Endothelial cell of umbilical vein (primary cell): ENCODE results near the gene SLC25A45. TPM values are rescaled to one million over a fixed set of nuclear protein-coding genes. Genes with fewer than 3 reads are reported as not detected.

Experiments
- BruUV-seq: library from RNA; stranded (reverse); fragments of 400-500 nt; replicated peaks from 2 replicates; lab custom pipeline; 2021; lab: Mats Ljungman, UMichigan
- CTCF ChIA-PET: fragments of 300-600, 350-600 bp; sonication (Branson Sonifier 250); formaldehyde crosslinking; loops from one replicate; lab custom pipeline; 2021; ENCODE audit warnings: antibody characterized with exemption, inconsistent platforms; lab: Charles Lee
- POLR2A ChIA-PET: fragments of 300-600, 350-600 bp; sonication (Branson Sonifier 250); formaldehyde crosslinking; loops from one replicate; lab custom pipeline; 2021; ENCODE audit warnings: antibody characterized with exemption, inconsistent platforms; lab: Charles Lee
- DNase-seq: peaks from one replicate; pipeline ENCODE4 v3.0.0-alpha.2; 2011; ENCODE audit warnings: low read depth, low spot score
- FAIRE-seq: peaks from 2 replicates; lab custom pipeline; 2011; peaks lifted over from hg19 to GRCh38; lab: Jason Lieb, UNC
- H2AFZ ChIP-seq: 2 replicates; pipeline ENCODE4 v1.6.0; 2012; ENCODE audit warnings: low read depth, low read length, control low read depth, inconsistent platforms
- H3K27ac ChIP-seq: 2 replicates; pipeline ENCODE4 v1.5.1; 2011; ENCODE audit warnings: low read depth, mild to moderate bottlenecking, control low read depth, low read length, moderate library complexity; ENCODE audit not compliant: insufficient read depth
- H3K27me3 ChIP-seq, 2 experiments: 2 replicates each; pipeline versions ENCODE4 v1.6.0 to v1.6.1; 2011; ENCODE audit warnings: low read length in 2 of 2, mixed read lengths in 1 of 2; ENCODE audit not compliant: control insufficient read depth in 2 of 2, insufficient read depth in 2 of 2
- H3K36me3 ChIP-seq, 2 experiments: 2 replicates in 1 of 2; 3 replicates in 1 of 2; pipeline ENCODE4 v1.5.1; 2011; ENCODE audit warnings: low read length in 2 of 2, mild to moderate bottlenecking in 1 of 2, moderate library complexity in 1 of 2; ENCODE audit not compliant: control insufficient read depth in 2 of 2, insufficient read depth in 2 of 2; ENCODE audit errors: extremely low read depth in 1 of 2
- H3K4me1 ChIP-seq: 3 replicates; pipeline ENCODE4 v1.5.1; 2011; ENCODE audit warnings: mild to moderate bottlenecking, low read length; ENCODE audit not compliant: control insufficient read depth, insufficient read depth; ENCODE audit errors: extremely low read depth
- H3K4me2 ChIP-seq: 2 replicates; pipeline ENCODE4 v1.6.1; 2011; ENCODE audit warnings: low read length, control low read depth, mixed read lengths; ENCODE audit not compliant: insufficient read depth
- H3K4me3 ChIP-seq, 3 experiments: fragments of 200-600 bp in 1 of 3; sonication (generic), shearing (Covaris generic) in 1 of 3; replicated peaks in 1 of 3; 2 replicates each; pipeline ENCODE4 v1.5.1; 2011 to 2016; ENCODE audit warnings: control low read depth in 3 of 3, low read length in 3 of 3, mild to moderate bottlenecking in 2 of 3, inconsistent platforms in 1 of 3, low read depth in 1 of 3, moderate library complexity in 1 of 3; ENCODE audit not compliant: insufficient read depth in 1 of 3
- H3K79me2 ChIP-seq: 2 replicates; pipeline ENCODE4 v1.6.0; 2012; ENCODE audit warnings: low read length, inconsistent platforms; ENCODE audit not compliant: control insufficient read depth, insufficient read depth
- H3K9ac ChIP-seq: replicated peaks from 2 replicates; pipeline ENCODE3; 2011; ENCODE audit warnings: low read length, control low read depth; ENCODE audit not compliant: insufficient read depth; ENCODE audit errors: extremely low read depth
- H3K9me1 ChIP-seq: replicated peaks from 3 replicates; pipeline ENCODE4 v1.6.0; 2011; ENCODE audit warnings: mild to moderate bottlenecking, low read length; ENCODE audit not compliant: control insufficient read depth, insufficient read depth; ENCODE audit errors: extremely low read depth
- H3K9me3 ChIP-seq: replicated peaks from 2 replicates; pipeline ENCODE4 v1.5.1; 2012; ENCODE audit warnings: low read length, inconsistent platforms; ENCODE audit not compliant: control insufficient read depth, insufficient read depth
- H4K20me1 ChIP-seq: replicated peaks from 2 replicates; pipeline ENCODE3; 2011; ENCODE audit warnings: mild to moderate bottlenecking, low read length; ENCODE audit not compliant: control insufficient read depth, insufficient read depth; ENCODE audit errors: extremely low read depth
- EZH2 ChIP-seq: IDR thresholded peaks from 2 replicates; pipeline ENCODE4 v1.6.1; 2012; ENCODE audit warnings: borderline replicate concordance, low read depth, mild to moderate bottlenecking, moderate library complexity, low read length, inconsistent platforms; ENCODE audit not compliant: severe bottlenecking
- FOS ChIP-seq: IDR thresholded peaks from 2 replicates; pipeline ENCODE4 v1.6.1; 2011; ENCODE audit warnings: mild to moderate bottlenecking, low read length, moderate library complexity, borderline replicate concordance; ENCODE audit not compliant: insufficient read depth
- GATA2 ChIP-seq: IDR thresholded peaks from 2 replicates; pipeline ENCODE4 v1.7.0; 2011; ENCODE audit warnings: low read depth, mild to moderate bottlenecking, moderate library complexity, mixed read lengths, low read length; ENCODE audit not compliant: insufficient read length, insufficient read depth
- JUN ChIP-seq: IDR thresholded peaks from 2 replicates; pipeline ENCODE4 v1.6.1; 2011; ENCODE audit warnings: borderline replicate concordance, low read depth; ENCODE audit not compliant: insufficient read length, insufficient read depth
- MYC ChIP-seq: IDR thresholded peaks from one replicate; pipeline ENCODE4 v1.6.1; 2011; ENCODE audit warnings: mild to moderate bottlenecking, low read depth, low read length
- POLR2A ChIP-seq: IDR thresholded peaks from 2 replicates; pipeline ENCODE4 v1.6.1; 2012; ENCODE audit warnings: low read depth, mild to moderate bottlenecking, control low read depth, low read length
- POLR2AphosphoS5 ChIP-seq: IDR thresholded peaks from 2 replicates; pipeline ENCODE4 v1.6.1; 2012; ENCODE audit warnings: low read depth, mild to moderate bottlenecking, control low read depth, low read length, moderate library complexity; ENCODE audit not compliant: insufficient read depth
- dilution Hi-C: fragments of 300-500 bp; cut with MboI; formaldehyde crosslinking; loops from one replicate; pipeline ENCODE4 v1.15.0; 2019; ENCODE audit warnings: low sequenced_read_pairs; ENCODE audit not compliant: extremely low pct_ligation_motif_present
- intact Hi-C: fragments of 100-400 bp; cut with micrococcal nuclease; formaldehyde crosslinking; loops from one replicate; pipeline ENCODE4 v1.10.0; 2022
- polyA plus RNA-seq, 4 experiments: library from polyadenylated mRNA; depleted of rRNA in 3 of 4; stranded (reverse) in 3 of 4; unstranded in 1 of 4; fragments of >200 nt; gene quantifications; 2 replicates each; pipeline versions ENCODE4 v1.2.1 to v1.2.3, GENCODE V29; 2011 to 2012; ENCODE audit warnings: missing spikeins in 1 of 4
- total RNA-seq: library from RNA; stranded (reverse); gene quantifications from 2 replicates; pipeline ENCODE4 v1.2.3, GENCODE V29; 2021
- TF ChIP-seq, protein P1 (sequence below): IDR thresholded peaks from 2 replicates; pipeline ENCODE4 v1.6.1; 2011; ENCODE audit not compliant: insufficient read depth, insufficient read length
- TF ChIP-seq, protein P2 (sequence below), 2 donors: IDR thresholded peaks; 1 replicate in 1 of 2; 2 replicates in 1 of 2; pipeline ENCODE4 v1.5.1; 2011; ENCODE audit warnings: low read length in 2 of 2, mild to moderate bottlenecking in 2 of 2, moderate library complexity in 2 of 2, control low read depth in 1 of 2, inconsistent platforms in 1 of 2, low read depth in 1 of 2; ENCODE audit not compliant: insufficient read depth in 1 of 2; ENCODE audit errors: extremely low read depth in 1 of 2

The SLC25A45 gene
- total and polyA plus RNA-seq, 2 donors (not counting 3 experiments of a cell fraction or from before 2014, with no cell fraction given): 1.2 to 3.1 TPM

DNA sequence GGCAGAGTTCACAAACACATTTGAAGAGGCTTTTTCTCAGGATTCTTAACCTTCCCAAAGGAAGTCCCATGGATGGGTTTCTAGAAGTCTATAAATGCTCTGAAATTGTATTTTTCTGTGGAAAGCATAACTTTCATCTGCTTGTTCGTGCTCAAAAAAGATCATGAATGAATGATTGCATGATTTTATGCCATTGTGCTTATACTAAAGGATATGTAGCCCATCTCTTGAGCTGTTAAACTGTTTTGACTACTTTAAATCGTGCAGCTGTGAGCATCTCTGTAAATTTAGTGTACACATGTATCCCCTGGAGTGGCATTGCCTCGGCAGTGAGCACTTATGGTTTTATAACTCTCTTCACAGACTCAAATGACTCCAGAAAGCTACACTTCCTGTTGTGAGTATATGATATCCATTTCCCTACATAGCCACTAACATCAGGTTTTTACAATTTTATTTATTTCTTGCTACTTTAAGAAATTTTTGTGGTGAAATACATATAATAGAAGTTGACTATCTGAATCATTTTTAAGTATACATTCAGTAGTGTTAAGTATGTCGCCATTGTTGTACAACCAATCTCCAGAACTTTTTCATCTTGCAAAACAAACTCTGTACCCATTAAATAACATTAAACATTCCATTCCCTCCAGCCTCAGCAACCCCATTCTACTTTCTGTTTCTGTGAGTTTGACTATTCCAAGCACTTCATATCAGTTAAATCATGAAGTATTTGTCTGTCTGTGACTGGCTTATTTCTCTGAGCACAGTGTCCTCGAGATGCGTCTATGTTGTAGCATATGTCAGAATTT is 48.2 kb upstream of the SLC25A45 start:
- dilution Hi-C loops: no loop called here
- DNase-seq (peak; percentile 60), FAIRE-seq (no peak)
- Histone ChIP-seq H3K9me3 (no peaks in the 10 kb centered on the region), H3K9ac (peak overlapping the region; percentile 98), H3K36me3 (peaks cover 20 to 22% of the 10 kb centered on the region in 2 experiments), H3K27me3 (no peaks in the 10 kb centered on the region), H3K4me1 (peaks cover 46% of the 10 kb centered on the region), H3K4me2 (peak overlapping the region; percentile 91), H2AFZ (no peak overlapping the region), H3K4me3 (peak overlapping the region in 2 of 3 experiments; percentile 16 to 95), H3K27ac (peak overlapping the region; percentile 45), H3K9me1 (no peaks in the 10 kb centered on the region), H4K20me1 (peaks cover 16% of the 10 kb centered on the region), H3K79me2 (peaks cover 98% of the 10 kb centered on the region)
- TF ChIP-seq MYC: no peak
- TF ChIP-seq FOS: no peak
- no peak for TF ChIP-seq POLR2AphosphoS5
- TF ChIP-seq, protein P1, sequence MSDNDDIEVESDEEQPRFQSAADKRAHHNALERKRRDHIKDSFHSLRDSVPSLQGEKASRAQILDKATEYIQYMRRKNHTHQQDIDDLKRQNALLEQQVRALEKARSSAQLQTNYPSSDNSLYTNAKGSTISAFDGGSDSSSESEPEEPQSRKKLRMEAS: no peak
- TF ChIP-seq, protein P2, sequence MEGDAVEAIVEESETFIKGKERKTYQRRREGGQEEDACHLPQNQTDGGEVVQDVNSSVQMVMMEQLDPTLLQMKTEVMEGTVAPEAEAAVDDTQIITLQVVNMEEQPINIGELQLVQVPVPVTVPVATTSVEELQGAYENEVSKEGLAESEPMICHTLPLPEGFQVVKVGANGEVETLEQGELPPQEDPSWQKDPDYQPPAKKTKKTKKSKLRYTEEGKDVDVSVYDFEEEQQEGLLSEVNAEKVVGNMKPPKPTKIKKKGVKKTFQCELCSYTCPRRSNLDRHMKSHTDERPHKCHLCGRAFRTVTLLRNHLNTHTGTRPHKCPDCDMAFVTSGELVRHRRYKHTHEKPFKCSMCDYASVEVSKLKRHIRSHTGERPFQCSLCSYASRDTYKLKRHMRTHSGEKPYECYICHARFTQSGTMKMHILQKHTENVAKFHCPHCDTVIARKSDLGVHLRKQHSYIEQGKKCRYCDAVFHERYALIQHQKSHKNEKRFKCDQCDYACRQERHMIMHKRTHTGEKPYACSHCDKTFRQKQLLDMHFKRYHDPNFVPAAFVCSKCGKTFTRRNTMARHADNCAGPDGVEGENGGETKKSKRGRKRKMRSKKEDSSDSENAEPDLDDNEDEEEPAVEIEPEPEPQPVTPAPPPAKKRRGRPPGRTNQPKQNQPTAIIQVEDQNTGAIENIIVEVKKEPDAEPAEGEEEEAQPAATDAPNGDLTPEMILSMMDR (IDR thresholded peaks at IDR 0.05; ENCODE audit: extremely low read depth in 1 of 2, insufficient read depth in 1 of 2, low read depth in 1 of 2, low read length in 2 of 2): no peak
- TF ChIP-seq GATA2: no peak
- TF ChIP-seq POLR2A: no peak
- no peak for TF ChIP-seq JUN
- TF ChIP-seq EZH2: no peak
- ChIA-PET POLR2A (interaction anchor here (0.7 to 2.5 kb wide), 9 partner anchors 11 to 78 kb away, joined by 3 to 23 read pairs (median 4); partner anchors contain the start of gene MALAT1), CTCF (interaction anchor here (1.1 to 1.9 kb wide), 4 partner anchors 11 to 48 kb away, joined by 3 to 9 read pairs (median 6); partner anchors contain the start of gene SLC25A45)
- intact Hi-C loops: loop anchor here (1.0 kb wide), 2 partner anchors 14 to 80 kb away; no protein-coding TSS in a partner anchor
- BruUV-seq: no TSS peak
